GM12873 (cell line): ENCODE data around the gene CCT3.
A peak's percentile ranks its signal among the peaks of the same experiment; 100 is the strongest.

Source experiments
- CTCF ChIP-seq: IDR thresholded peaks from 2 replicates; pipeline ENCODE4 v1.5.1; 2012; ENCODE audit warnings: low read depth, mild to moderate bottlenecking, moderate library complexity, low read length, control low read depth; ENCODE audit not compliant: insufficient read depth; ENCODE audit errors: missing control alignments

CCT3 gene

DNA sequence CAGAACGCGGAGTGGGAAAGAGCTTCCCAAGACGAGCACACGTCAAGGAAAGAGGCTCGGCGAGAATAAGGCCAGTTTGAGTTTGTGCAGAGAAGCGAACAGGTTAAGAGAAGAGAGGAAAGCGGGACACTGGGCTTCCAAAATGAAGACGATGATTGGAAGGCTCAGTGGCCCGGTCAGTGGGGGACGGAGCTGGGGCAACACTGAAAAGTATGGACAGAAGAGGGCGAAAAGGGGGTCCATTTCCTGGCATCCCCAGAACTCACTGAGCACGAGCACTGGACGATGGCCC lies 258 bp downstream of the CCT3 start:
- TF ChIP-seq CTCF = no peak

- no peak for TF ChIP-seq CTCF
Measured at GRCh38 chr1:156337052-156337887, 822 bp downstream of the CCT3 start.

DNA sequence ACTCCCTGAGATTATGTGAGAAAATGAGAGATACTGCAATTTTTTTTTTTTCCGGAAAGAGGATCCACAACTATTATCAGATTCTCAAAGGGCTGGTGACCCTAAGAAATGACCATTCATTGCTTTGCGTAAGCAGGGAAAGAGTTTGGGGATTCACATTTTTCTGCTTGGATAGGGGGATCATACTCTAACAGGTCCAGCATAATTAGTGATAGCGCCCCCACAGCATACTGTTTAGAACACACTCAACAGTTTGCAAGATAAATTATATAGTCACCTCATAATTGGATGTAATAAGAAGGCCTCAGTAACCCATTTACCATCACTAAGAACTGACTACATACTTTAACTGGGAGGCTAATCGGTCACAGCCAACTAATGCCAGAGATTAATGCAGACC lies 1.9 kb downstream of the CCT3 start:
- peak; percentile 52 for TF ChIP-seq CTCF

GRCh38 chr1:156320560-156320959 lies 17.5 kb downstream of the CCT3 start:
- no peak for TF ChIP-seq CTCF

GRCh38 chr1:156319664-156320063 lies 18.4 kb downstream of the CCT3 start:
- peak; percentile 42 for TF ChIP-seq CTCF

DNA sequence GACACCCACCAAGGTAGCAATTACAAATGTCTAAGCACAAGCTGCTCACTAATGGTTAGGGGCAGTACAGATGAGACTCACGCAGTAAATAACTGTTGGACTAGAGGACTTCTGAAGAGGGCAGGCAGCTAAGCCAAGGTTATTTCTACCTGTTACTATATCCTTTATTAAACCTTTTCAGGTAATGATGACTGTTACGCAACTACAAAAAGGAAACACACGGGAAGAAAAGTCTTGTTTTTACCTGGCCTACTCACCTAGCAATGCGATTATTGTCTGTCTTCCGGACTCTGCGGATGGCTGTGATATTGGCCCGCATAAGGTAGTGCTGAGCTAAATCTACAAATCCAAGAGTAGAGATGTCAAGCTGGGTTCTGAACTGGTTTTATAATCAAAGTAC lies 21.2 kb downstream of the CCT3 start:
- TF ChIP-seq CTCF = no peak

DNA sequence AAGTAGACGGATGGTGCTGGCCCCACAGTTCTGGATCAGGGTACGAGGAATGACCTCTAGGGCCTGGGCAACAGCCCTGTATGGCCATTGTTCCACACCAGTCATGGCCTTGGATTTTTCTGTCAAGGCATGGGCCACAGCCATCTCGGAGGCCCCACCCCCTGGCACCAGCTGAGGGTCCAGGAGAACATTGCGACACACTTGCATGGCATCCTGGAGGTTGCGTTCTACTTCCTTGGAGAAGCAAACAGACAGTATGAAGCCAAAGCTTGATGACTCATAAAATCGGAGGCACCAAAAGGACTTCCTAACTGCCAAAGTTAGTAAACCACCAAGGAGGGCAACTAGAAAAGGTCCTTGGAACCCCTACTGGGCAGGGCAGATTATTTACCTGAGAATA lies 27.1 kb downstream of the CCT3 start:
- no peak for TF ChIP-seq CTCF
